HEK293 (cell line): ENCODE measurements around the gene TCHP.

Experiments
- CTCF ChIA-PET: fragments of 350-600 bp; formaldehyde crosslinking; extraction: SDS; loops from one replicate; lab custom pipeline; 2021; ENCODE audit warnings: antibody characterized with exemption; lab: Yijun Ruan, JAX
- POLR2A ChIA-PET: fragments of 300-600 bp; formaldehyde crosslinking; extraction: SDS; loops from one replicate; lab custom pipeline; 2020; ENCODE audit warnings: antibody characterized with exemption, inconsistent platforms; lab: Yijun Ruan, JAX
- H3K27ac ChIP-seq: fragments of 200-500 bp; sonication (Bioruptor generic); 2 replicates; pipeline ENCODE4 v1.5.1; 2014; ENCODE audit warnings: low read depth, low read length, control low read depth, inconsistent platforms; ENCODE audit errors: extremely low read depth
- H3K36me3 ChIP-seq, 2 experiments: fragments of 200-500 bp in 1 of 2; sonication (Bioruptor generic) in 1 of 2; 1 replicate in 1 of 2; 2 replicates in 1 of 2; pipeline ENCODE4 v1.5.1; 2014 to 2017; ENCODE audit warnings: inconsistent platforms in 2 of 2, low read length in 2 of 2; ENCODE audit not compliant: control insufficient read depth in 2 of 2, insufficient read depth in 1 of 2
- H3K4me1 ChIP-seq: fragments of 200-500 bp; sonication (Bioruptor generic); 2 replicates; pipeline ENCODE4 v1.5.1; 2014; ENCODE audit warnings: mild to moderate bottlenecking, low read length, inconsistent platforms; ENCODE audit not compliant: control insufficient read depth, insufficient read depth
- H3K4me3 ChIP-seq: 2 replicates; pipeline ENCODE4 v1.5.1; 2011; ENCODE audit warnings: low read depth, mild to moderate bottlenecking, control low read depth, low read length, moderate library complexity
- H3K9me3 ChIP-seq: fragments of 200-500 bp; sonication (Bioruptor generic); 2 replicates; pipeline ENCODE4 v1.5.1; 2014; ENCODE audit warnings: low read depth, low read length, inconsistent platforms; ENCODE audit not compliant: control insufficient read depth, insufficient read depth
- SCRT1 ChIP-seq: fragments of 450-650 bp; formaldehyde crosslinking; IDR thresholded peaks from 2 replicates; pipeline ENCODE4 v1.5.1; 2016; ENCODE audit warnings: missing biosample characterization, missing genetic modification characterization, borderline replicate concordance
- SETDB1 ChIP-seq: IDR thresholded peaks from one replicate; pipeline ENCODE4 v1.6.1; 2017; ENCODE audit warnings: mild to moderate bottlenecking, low read length, moderate library complexity, mixed read lengths; ENCODE audit not compliant: insufficient read length
- YY1 ChIP-seq: fragments of 450-650 bp; formaldehyde crosslinking; IDR thresholded peaks from 2 replicates; pipeline ENCODE4 v1.5.1; 2018; ENCODE audit warnings: missing biosample characterization, missing genetic modification characterization
- ZBTB21 ChIP-seq: fragments of 450-650 bp; formaldehyde crosslinking; IDR thresholded peaks from 2 replicates; pipeline ENCODE4 v1.5.1; 2017; ENCODE audit warnings: missing biosample characterization, missing genetic modification characterization
- ZBTB48 ChIP-seq: fragments of 450-650 bp; formaldehyde crosslinking; IDR thresholded peaks from 2 replicates; pipeline ENCODE4 v1.5.1; 2016; ENCODE audit warnings: missing biosample characterization, missing genetic modification characterization
- ZFHX2 ChIP-seq: fragments of 450-650 bp; formaldehyde crosslinking; conservative IDR thresholded peaks from 2 replicates; pipeline ENCODE4 v1.5.1; 2016; ENCODE audit warnings: missing biosample characterization, missing genetic modification characterization
- ZNF114 ChIP-seq: fragments of 450-650 bp; formaldehyde crosslinking; IDR thresholded peaks from 2 replicates; pipeline ENCODE4 v1.5.0; 2017; ENCODE audit warnings: missing biosample characterization, missing genetic modification characterization
- ZNF132 ChIP-seq: fragments of 450-650 bp; formaldehyde crosslinking; IDR thresholded peaks from 2 replicates; pipeline ENCODE4 v1.5.1; 2017; ENCODE audit warnings: missing biosample characterization, missing genetic modification characterization, borderline replicate concordance
- ZNF202 ChIP-seq: fragments of 450-650 bp; formaldehyde crosslinking; IDR thresholded peaks from 2 replicates; pipeline ENCODE4 v1.5.1; 2016; ENCODE audit warnings: missing biosample characterization, missing genetic modification characterization, borderline replicate concordance
- ZNF239 ChIP-seq: fragments of 450-650 bp; formaldehyde crosslinking; IDR thresholded peaks from 2 replicates; pipeline ENCODE4 v1.5.1; 2016; ENCODE audit warnings: missing biosample characterization, missing genetic modification characterization
- ZNF510 ChIP-seq: fragments of 450-650 bp; formaldehyde crosslinking; IDR thresholded peaks from 2 replicates; pipeline ENCODE4 v1.5.1; 2018; ENCODE audit warnings: mild to moderate bottlenecking, missing genetic modification characterization, missing biosample characterization; ENCODE audit not compliant: insufficient replicate concordance
- ZNF530 ChIP-seq: fragments of 450-650 bp; formaldehyde crosslinking; IDR thresholded peaks from 2 replicates; pipeline ENCODE4 v1.5.1; 2016; ENCODE audit warnings: low read depth, missing biosample characterization, missing genetic modification characterization
- ZNF623 ChIP-seq: fragments of 450-650 bp; formaldehyde crosslinking; IDR thresholded peaks from 2 replicates; pipeline ENCODE4 v1.5.1; 2016; ENCODE audit warnings: missing biosample characterization, missing genetic modification characterization
- ZNF664 ChIP-seq: fragments of 450-650 bp; formaldehyde crosslinking; IDR thresholded peaks from 2 replicates; pipeline ENCODE4 v1.5.1; 2016; ENCODE audit warnings: missing biosample characterization, missing genetic modification characterization
- ZNF670 ChIP-seq: fragments of 450-650 bp; formaldehyde crosslinking; IDR thresholded peaks from 2 replicates; pipeline ENCODE4 v1.5.1; 2016; ENCODE audit warnings: missing biosample characterization, missing genetic modification characterization, low read depth
- ZSCAN23 ChIP-seq: fragments of 450-650 bp; formaldehyde crosslinking; IDR thresholded peaks from 2 replicates; pipeline ENCODE4 v1.5.1; 2016; ENCODE audit warnings: missing biosample characterization, missing genetic modification characterization
- TF ChIP-seq, protein P1 (sequence below): fragments of 450-650 bp; formaldehyde crosslinking; IDR thresholded peaks from 2 replicates; pipeline ENCODE4 v1.5.1; 2017; ENCODE audit warnings: missing biosample characterization, missing genetic modification characterization
- TF ChIP-seq, protein P2 (sequence below): fragments of 450-650 bp; formaldehyde crosslinking; conservative IDR thresholded peaks from 2 replicates; pipeline ENCODE4 v1.5.1; 2016; ENCODE audit warnings: low read depth, missing biosample characterization, missing genetic modification characterization
- TF ChIP-seq, protein P3 (sequence below): fragments of 450-650 bp; IDR thresholded peaks from 2 replicates; pipeline ENCODE4 v1.5.1; 2018; ENCODE audit warnings: missing biosample characterization, mild to moderate bottlenecking, missing genetic modification characterization
- TF ChIP-seq, protein P4 (sequence below): fragments of 450-650 bp; formaldehyde crosslinking; IDR thresholded peaks from 2 replicates; pipeline ENCODE4 v1.5.1; 2016; ENCODE audit warnings: missing biosample characterization, missing genetic modification characterization

Gene TCHP

DNA sequence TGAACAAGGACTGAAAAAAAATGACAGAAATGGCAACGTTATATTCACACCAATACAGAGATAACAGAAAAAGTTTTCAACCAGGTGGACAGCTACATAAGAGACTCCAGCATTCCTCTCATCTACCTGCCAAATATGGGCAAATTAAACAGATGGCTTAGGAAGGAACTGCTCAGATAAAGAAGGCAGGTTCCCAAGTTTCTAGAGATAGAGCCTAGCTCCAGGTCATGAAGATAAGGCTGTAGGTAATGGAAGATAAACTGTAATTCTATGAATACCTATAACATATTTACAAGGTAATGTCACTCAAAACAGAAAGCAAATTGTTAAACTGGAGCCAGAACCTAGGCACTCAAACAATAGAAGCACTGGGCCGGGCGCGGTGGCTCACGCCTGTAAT is 53.6 kb downstream of the TCHP start (continued):
- TF ChIP-seq ZNF114 (tag by site-specific recombination), result no peak
- TF ChIP-seq ZFHX2 (tag by site-specific recombination), result no peak

DNA sequence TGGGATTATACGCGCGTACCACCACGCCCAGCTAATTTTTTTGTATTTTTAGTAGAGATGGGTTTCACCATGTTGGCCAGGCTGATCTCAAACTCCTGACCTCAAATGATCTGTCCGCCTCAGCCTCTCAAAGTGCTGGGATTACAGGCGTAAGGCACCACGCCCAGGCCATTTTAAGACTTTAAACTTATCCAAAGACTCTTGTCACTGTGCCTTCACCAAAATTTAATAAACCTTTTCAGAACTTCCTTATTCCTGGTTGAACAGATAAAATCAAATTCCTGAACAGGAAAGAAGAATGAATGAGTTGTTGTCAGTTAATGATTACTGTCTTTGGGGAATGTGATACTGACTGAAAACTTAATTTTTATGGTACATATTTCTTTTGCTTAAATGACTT is 58.3 kb downstream of the TCHP start:
- Histone ChIP-seq H3K4me1 (no peaks in the 10 kb centered on the region), H3K4me3 (no peak overlapping the region), H3K36me3 (peaks cover 16 to 63% of the 10 kb centered on the region in 2 experiments; a peak in 2 of 3 replicates), H3K27ac (no peak overlapping the region), H3K9me3 (no peaks in the 10 kb centered on the region)
- ChIA-PET POLR2A (no interaction called here), CTCF (interaction anchor here (0.7 kb wide), 1 partner anchor 205 kb away, joined by 4 read pairs; no protein-coding TSS in a partner anchor)
- no peak for TF ChIP-seq ZNF623 (tag by site-specific recombination)
- TF ChIP-seq ZBTB21, result no peak
- TF ChIP-seq ZNF202, result no peak
- TF ChIP-seq, protein P1, sequence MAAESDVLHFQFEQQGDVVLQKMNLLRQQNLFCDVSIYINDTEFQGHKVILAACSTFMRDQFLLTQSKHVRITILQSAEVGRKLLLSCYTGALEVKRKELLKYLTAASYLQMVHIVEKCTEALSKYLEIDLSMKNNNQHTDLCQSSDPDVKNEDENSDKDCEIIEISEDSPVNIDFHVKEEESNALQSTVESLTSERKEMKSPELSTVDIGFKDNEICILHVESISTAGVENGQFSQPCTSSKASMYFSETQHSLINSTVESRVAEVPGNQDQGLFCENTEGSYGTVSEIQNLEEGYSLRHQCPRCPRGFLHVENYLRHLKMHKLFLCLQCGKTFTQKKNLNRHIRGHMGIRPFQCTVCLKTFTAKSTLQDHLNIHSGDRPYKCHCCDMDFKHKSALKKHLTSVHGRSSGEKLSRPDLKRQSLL (tag by site-specific recombination), result no peak
- no peak for TF ChIP-seq SETDB1
- no peak for TF ChIP-seq ZNF510 (tag by site-specific recombination)
- TF ChIP-seq ZSCAN23, result no peak
- TF ChIP-seq, protein P2, sequence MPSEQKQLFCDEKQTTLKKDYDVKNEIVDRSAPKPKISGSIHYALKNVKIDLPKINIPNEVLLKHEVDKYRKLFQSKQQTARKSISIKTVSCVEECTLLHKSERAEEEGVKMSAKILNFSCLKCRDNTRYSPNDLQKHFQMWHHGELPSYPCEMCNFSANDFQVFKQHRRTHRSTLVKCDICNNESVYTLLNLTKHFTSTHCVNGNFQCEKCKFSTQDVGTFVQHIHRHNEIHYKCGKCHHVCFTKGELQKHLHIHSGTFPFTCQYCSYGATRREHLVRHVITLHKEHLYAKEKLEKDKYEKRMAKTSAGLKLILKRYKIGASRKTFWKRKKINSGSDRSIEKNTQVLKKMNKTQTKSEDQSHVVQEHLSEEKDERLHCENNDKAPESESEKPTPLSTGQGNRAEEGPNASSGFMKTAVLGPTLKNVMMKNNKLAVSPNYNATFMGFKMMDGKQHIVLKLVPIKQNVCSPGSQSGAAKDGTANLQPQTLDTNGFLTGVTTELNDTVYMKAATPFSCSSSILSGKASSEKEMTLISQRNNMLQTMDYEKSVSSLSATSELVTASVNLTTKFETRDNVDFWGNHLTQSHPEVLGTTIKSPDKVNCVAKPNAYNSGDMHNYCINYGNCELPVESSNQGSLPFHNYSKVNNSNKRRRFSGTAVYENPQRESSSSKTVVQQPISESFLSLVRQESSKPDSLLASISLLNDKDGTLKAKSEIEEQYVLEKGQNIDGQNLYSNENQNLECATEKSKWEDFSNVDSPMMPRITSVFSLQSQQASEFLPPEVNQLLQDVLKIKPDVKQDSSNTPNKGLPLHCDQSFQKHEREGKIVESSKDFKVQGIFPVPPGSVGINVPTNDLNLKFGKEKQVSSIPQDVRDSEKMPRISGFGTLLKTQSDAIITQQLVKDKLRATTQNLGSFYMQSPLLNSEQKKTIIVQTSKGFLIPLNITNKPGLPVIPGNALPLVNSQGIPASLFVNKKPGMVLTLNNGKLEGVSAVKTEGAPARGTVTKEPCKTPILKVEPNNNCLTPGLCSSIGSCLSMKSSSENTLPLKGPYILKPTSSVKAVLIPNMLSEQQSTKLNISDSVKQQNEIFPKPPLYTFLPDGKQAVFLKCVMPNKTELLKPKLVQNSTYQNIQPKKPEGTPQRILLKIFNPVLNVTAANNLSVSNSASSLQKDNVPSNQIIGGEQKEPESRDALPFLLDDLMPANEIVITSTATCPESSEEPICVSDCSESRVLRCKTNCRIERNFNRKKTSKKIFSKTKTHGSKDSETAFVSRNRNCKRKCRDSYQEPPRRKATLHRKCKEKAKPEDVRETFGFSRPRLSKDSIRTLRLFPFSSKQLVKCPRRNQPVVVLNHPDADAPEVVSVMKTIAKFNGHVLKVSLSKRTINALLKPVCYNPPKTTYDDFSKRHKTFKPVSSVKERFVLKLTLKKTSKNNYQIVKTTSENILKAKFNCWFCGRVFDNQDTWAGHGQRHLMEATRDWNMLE (tag by site-specific recombination), result no peak
- TF ChIP-seq, protein P3, sequence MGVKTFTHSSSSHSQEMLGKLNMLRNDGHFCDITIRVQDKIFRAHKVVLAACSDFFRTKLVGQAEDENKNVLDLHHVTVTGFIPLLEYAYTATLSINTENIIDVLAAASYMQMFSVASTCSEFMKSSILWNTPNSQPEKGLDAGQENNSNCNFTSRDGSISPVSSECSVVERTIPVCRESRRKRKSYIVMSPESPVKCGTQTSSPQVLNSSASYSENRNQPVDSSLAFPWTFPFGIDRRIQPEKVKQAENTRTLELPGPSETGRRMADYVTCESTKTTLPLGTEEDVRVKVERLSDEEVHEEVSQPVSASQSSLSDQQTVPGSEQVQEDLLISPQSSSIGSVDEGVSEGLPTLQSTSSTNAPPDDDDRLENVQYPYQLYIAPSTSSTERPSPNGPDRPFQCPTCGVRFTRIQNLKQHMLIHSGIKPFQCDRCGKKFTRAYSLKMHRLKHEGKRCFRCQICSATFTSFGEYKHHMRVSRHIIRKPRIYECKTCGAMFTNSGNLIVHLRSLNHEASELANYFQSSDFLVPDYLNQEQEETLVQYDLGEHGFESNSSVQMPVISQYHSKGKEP, result no peak
- TF ChIP-seq YY1 (tag by site-specific recombination), result no peak
- TF ChIP-seq ZBTB48, result no peak
- TF ChIP-seq SCRT1 (tag by site-specific recombination), result no peak
- TF ChIP-seq, protein P4, sequence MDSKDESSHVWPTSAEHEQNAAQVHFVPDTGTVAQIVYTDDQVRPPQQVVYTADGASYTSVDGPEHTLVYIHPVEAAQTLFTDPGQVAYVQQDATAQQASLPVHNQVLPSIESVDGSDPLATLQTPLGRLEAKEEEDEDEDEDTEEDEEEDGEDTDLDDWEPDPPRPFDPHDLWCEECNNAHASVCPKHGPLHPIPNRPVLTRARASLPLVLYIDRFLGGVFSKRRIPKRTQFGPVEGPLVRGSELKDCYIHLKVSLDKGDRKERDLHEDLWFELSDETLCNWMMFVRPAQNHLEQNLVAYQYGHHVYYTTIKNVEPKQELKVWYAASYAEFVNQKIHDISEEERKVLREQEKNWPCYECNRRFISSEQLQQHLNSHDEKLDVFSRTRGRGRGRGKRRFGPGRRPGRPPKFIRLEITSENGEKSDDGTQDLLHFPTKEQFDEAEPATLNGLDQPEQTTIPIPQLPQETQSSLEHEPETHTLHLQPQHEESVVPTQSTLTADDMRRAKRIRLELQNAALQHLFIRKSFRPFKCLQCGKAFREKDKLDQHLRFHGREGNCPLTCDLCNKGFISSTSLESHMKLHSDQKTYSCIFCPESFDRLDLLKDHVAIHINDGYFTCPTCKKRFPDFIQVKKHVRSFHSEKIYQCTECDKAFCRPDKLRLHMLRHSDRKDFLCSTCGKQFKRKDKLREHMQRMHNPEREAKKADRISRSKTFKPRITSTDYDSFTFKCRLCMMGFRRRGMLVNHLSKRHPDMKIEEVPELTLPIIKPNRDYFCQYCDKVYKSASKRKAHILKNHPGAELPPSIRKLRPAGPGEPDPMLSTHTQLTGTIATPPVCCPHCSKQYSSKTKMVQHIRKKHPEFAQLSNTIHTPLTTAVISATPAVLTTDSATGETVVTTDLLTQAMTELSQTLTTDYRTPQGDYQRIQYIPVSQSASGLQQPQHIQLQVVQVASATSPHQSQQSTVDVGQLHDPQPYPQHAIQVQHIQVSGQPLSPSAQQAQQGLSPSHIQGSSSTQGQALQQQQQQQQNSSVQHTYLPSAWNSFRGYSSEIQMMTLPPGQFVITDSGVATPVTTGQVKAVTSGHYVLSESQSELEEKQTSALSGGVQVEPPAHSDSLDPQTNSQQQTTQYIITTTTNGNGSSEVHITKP (tag by site-specific recombination), result no peak
- TF ChIP-seq ZNF132 (tag by site-specific recombination), result no peak
- no peak for TF ChIP-seq ZNF530 (tag by site-specific recombination)
- no peak for TF ChIP-seq ZNF239 (tag by site-specific recombination)
- no peak for TF ChIP-seq ZNF670 (tag by site-specific recombination)
- no peak for TF ChIP-seq ZNF664 (tag by site-specific recombination)
